ENCODE measurements around the gene DZIP3. TPM values are rescaled to one million over a fixed set of nuclear protein-coding genes. Genes with fewer than 3 reads are reported as not detected.
"Not testable (repeated sequence)": the region's sequence is repeated elsewhere in the genome, so short reads cannot be mapped to it uniquely, and the experiment has no call there.

Gene DZIP3
- polyA plus RNA-seq, 3 donors = 2.2 to 2.7 (median 2.6) TPM

- H3K27ac ChIP-seq (ENCODE audit: low read depth, low read length) = peak overlapping the region; percentile 53
- 0 to 1% (median 1%) methylated on average over 11 of the region's 11 CpGs for WGBS, 3 donors
Measured at GRCh38 chr3:108589998-108590323, 439 bp downstream of the DZIP3 start.

- no peak overlapping the region for H3K27ac ChIP-seq (ENCODE audit: low read depth, low read length)
- WGBS, 3 donors = 20 to 32% (median 31%) methylated on average over 4 of the region's 4 CpGs
Measured at GRCh38 chr3:108590460-108590859, 938 bp downstream of the DZIP3 start.

- WGBS, 3 donors = 92 to 96% (median 94%) methylated on average over 2 of the region's 2 CpGs
- H3K27ac ChIP-seq (ENCODE audit: low read depth, low read length) = no peak overlapping the region
Measured at GRCh38 chr3:108595321-108595720, 5.8 kb downstream of the DZIP3 start.

- no peak overlapping the region for H3K27ac ChIP-seq (ENCODE audit: low read depth, low read length)
- 65 to 88% (median 74%) methylated on average over 5 of the region's 5 CpGs for WGBS, 3 donors
Measured at GRCh38 chr3:108598375-108598774, 8.9 kb downstream of the DZIP3 start.

- H3K27ac ChIP-seq (ENCODE audit: low read depth, low read length) = no peak overlapping the region
- 71 to 93% (median 89%) methylated on average over 1 of the region's 1 CpG for WGBS, 3 donors
Measured at GRCh38 chr3:108599677-108600409, 10.3 kb downstream of the DZIP3 start.

GRCh38 chr3:108602249-108602934, 12.9 kb downstream of the DZIP3 start:
- H3K27ac ChIP-seq (ENCODE audit: low read depth, low read length) = no peak overlapping the region
- WGBS, 3 donors = 46 to 61% (median 48%) methylated on average over 5 of the region's 5 CpGs

- 60 to 74% (median 68%) methylated on average over 2 of the region's 2 CpGs for WGBS, 3 donors
- no peak overlapping the region for H3K27ac ChIP-seq (ENCODE audit: low read depth, low read length)
Measured at GRCh38 chr3:108602935-108603294, 13.4 kb downstream of the DZIP3 start.

GRCh38 chr3:108603691-108604090, 14.2 kb downstream of the DZIP3 start:
- H3K27ac ChIP-seq (ENCODE audit: low read depth, low read length) = no peak overlapping the region

GRCh38 chr3:108605028-108605427, 15.5 kb downstream of the DZIP3 start:
- H3K27ac ChIP-seq (ENCODE audit: low read depth, low read length) = no peak overlapping the region
- 95 to 100% (median 97%) methylated on average over 2 of the region's 2 CpGs for WGBS, 3 donors

DNA sequence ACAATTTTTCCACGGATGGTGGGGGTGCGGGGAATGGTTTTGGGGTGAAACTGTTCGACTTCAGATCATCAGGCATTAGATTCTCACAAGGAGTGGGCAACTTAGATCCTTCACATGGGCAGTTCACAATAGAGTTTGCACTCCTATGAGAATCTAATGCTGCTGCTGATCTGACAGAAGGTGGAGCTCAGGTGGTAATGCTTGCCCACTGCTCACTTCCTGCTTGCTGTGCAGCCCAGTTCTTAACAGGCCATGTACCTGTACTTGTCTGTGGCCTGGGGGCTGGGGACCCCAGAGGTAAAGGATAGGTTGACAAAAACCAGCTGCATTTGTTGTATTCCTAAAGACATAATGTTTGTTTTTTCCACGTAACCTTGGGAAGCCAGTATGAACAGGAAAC, 16.0 kb downstream of the DZIP3 start:
- H3K27ac ChIP-seq (ENCODE audit: low read depth, low read length) = no peak overlapping the region
- 66 to 82% (median 80%) methylated on average over 4 of the region's 4 CpGs for WGBS, 3 donors

DNA sequence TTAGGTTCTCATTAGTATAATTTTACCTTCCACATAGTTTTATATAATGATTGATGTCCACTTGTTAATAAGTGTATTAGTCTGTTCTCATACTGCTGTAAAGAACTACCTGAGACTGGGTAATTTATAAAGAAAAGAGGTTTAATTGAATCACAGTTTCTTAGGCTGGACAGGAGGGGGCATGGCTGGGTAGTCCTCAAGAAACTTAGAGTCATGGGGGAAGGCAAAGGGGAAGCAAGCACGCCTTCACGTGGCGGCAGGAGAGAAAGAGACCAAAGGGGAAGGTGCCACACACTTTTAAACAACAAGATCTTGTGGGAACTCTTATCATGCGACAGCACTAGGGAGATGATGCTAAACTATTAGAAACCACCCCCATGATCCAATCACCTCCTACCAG, 19.2 kb downstream of the DZIP3 start:
- 90 to 94% (median 92%) methylated on average over 4 of the region's 4 CpGs for WGBS, 3 donors
- H3K27ac ChIP-seq (ENCODE audit: low read depth, low read length) = no peak overlapping the region

- H3K27ac ChIP-seq (ENCODE audit: low read depth, low read length) = no peak overlapping the region
- 96 to 100% (median 98%) methylated on average over 1 of the region's 1 CpG for WGBS, 3 donors
Measured at GRCh38 chr3:108610651-108611050, 21.1 kb downstream of the DZIP3 start.

DNA sequence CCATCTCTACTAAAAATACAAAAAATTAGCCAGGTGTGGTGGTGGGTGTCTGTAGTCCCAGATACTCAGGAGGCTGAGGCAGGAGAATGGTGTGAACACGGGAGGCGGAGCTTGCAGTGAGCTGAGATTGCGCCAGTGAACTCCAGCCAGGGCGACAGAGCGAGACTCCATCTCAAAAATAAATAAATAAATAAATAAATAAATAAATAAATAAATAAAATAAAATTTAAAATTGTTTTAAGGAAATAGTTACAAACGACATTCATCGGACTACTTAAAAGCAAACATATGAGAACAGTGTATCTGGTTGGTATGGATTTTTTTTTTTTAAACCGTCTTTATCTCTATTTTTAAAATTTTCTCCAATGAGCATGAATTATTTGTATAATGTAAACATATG, 26.6 kb downstream of the DZIP3 start:
- WGBS, 3 donors = 97 to 99% (median 98%) methylated on average over 8 of the region's 8 CpGs
- H3K27ac ChIP-seq (ENCODE audit: low read depth, low read length) = not testable (repeated sequence)

DNA sequence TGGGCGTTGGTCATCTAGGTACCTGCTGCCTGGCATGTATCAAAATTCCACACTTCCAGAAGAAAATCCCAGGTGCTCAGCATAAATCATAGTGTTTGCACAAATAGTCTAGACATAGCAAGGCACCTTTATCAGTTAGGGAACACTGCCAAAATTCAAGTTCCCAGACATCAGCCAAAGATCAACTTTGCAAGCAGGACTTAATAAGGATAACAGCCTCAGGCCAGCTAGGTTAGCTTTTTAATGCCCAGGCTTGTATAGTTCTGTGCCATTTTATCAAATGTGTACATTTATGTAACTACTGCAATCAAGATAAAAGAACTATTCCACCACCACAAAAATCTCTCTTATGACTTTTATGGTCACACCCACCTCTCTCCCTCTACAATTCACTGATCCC, 30.7 kb downstream of the DZIP3 start:
- no peak overlapping the region for H3K27ac ChIP-seq (ENCODE audit: low read depth, low read length)
- WGBS, 3 donors = 33 to 97% (median 89%) methylated on average over 1 of the region's 1 CpG

GRCh38 chr3:108623504-108623903, 34.0 kb downstream of the DZIP3 start:
- WGBS, 3 donors = 80 to 93% (median 83%) methylated on average over 3 of the region's 3 CpGs
- no peak overlapping the region for H3K27ac ChIP-seq (ENCODE audit: low read depth, low read length)

DNA sequence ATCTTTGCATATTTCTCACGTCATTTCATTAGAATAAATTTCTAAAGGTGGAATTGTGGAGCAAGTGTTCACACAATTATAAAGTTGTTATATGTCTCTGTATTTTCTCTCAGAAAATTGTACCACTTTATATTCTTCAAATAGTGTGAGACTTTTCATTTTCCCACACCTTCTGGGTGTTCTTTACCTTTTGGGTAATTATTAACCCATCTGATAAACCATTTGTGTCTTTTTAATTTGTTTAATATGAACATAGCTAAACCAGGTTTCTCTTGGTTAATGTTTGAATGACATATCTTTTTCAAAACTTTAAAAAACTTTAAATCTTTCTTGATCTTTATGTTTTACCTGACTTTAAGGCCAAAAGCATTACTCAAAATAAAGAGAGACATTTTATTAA, 40.5 kb downstream of the DZIP3 start:
- WGBS, 3 donors = 73 to 94% (median 85%) methylated on average over 1 of the region's 1 CpG
- H3K27ac ChIP-seq (ENCODE audit: low read depth, low read length) = no peak overlapping the region

- no peak overlapping the region for H3K27ac ChIP-seq (ENCODE audit: low read depth, low read length)
- WGBS, 3 donors = 94 to 97% (median 95%) methylated on average over 3 of the region's 3 CpGs
Measured at GRCh38 chr3:108642526-108642925, 53.0 kb downstream of the DZIP3 start.

- H3K27ac ChIP-seq (ENCODE audit: low read depth, low read length) = no peak overlapping the region
- WGBS, 3 donors = 89 to 96% (median 93%) methylated on average over 1 of the region's 1 CpG
Measured at GRCh38 chr3:108645364-108645763, 55.8 kb downstream of the DZIP3 start.

GRCh38 chr3:108655664-108656063, 66.1 kb downstream of the DZIP3 start:
- WGBS, 3 donors = 96 to 99% (median 98%) methylated on average over 15 of the region's 15 CpGs
- not testable (repeated sequence) for H3K27ac ChIP-seq (ENCODE audit: low read depth, low read length)

DNA sequence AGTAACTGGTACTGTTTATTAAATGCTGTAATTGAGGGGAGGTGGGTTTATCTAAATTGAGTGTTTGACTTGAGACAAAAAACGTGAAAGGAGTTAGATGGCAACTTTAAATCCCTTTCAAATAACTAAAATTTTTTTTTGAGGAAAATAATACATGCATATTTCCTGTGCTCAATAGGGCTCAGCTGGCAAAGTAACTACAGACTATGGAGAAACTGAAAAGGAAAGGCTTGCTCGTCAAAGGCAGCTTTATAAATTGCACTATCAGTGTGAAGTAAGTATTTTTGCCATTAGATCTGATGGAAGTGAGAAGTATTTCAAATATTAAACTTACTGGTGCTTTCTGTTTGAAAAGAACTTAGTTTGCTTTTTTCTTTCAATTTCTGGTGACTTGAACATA, 72.2 kb downstream of the DZIP3 start:
- WGBS, 3 donors = 36 to 58% (median 41%) methylated on average over 2 of the region's 2 CpGs
- H3K27ac ChIP-seq (ENCODE audit: low read depth, low read length) = no peak overlapping the region

Data from adipose tissue (tissue), 3 donors.